PC-9 (cell line): ENCODE results near the gene LCLAT1. TPM values are rescaled to one million over a fixed set of nuclear protein-coding genes. Genes with fewer than 3 reads are reported as not detected.

Experiments used
- BruUV-seq: library from RNA; stranded (reverse); fragments of 400-500 nt; replicated peaks from 2 replicates; lab custom pipeline; 2021; lab: Mats Ljungman, UMichigan
- CTCF ChIA-PET: fragments of 300-600 bp; sonication (Branson Sonifier 250); formaldehyde crosslinking; loops from one replicate; lab custom pipeline; 2022; ENCODE audit warnings: antibody characterized with exemption; lab: Charles Lee
- POLR2A ChIA-PET: fragments of 300-600 bp; sonication (Branson Sonifier 250); formaldehyde crosslinking; loops from one replicate; lab custom pipeline; 2022; ENCODE audit warnings: antibody characterized with exemption; ENCODE audit not compliant: unreplicated experiment; lab: Charles Lee
- DNase-seq, 2 experiments: peaks; one replicate each; pipeline versions ENCODE4 v3.0.0 to v3.0.0-alpha.2; 2015 to 2022; ENCODE audit warnings: mixed read lengths in 1 of 2
- H2AFZ ChIP-seq: fragments of 200-600 bp; sonication (generic); 2 replicates; pipeline ENCODE4 v1.8.1; 2017; ENCODE audit warnings: antibody characterized with exemption
- H3F3A ChIP-seq: fragments of 200-600 bp; sonication (generic); 2 replicates; pipeline ENCODE4 v1.8.1; 2017; ENCODE audit warnings: antibody characterized with exemption, mild to moderate bottlenecking, low read depth; ENCODE audit not compliant: insufficient read depth
- H3K27ac ChIP-seq: fragments of 200-600 bp; sonication (generic); 2 replicates; pipeline ENCODE4 v1.6.1; 2016; ENCODE audit warnings: mixed run types
- H3K27me3 ChIP-seq: fragments of 200-600 bp; sonication (generic); 2 replicates; pipeline ENCODE4 v1.6.1; 2016; ENCODE audit warnings: low read depth, mixed run types; ENCODE audit not compliant: insufficient read depth
- H3K36me3 ChIP-seq: fragments of 200-600 bp; sonication (generic); 2 replicates; pipeline ENCODE4 v1.6.1; 2016; ENCODE audit warnings: low read depth, mixed run types
- H3K4me1 ChIP-seq: fragments of 200-600 bp; sonication (generic); replicated peaks from 2 replicates; pipeline ENCODE4 v1.6.1; 2016; ENCODE audit warnings: mixed run types; ENCODE audit not compliant: insufficient read depth
- H3K4me2 ChIP-seq: fragments of 200-600 bp; sonication (generic); 2 replicates; pipeline ENCODE4 v1.6.1; 2017; ENCODE audit warnings: mixed run types
- H3K4me3 ChIP-seq: fragments of 200-600 bp; sonication (generic); 2 replicates; pipeline ENCODE4 v1.6.1; 2016; ENCODE audit warnings: mixed run types
- H3K79me2 ChIP-seq: fragments of 200-600 bp; sonication (generic); 2 replicates; pipeline ENCODE4 v1.6.1; 2017; ENCODE audit warnings: low read depth, mixed run types
- H3K9me2 ChIP-seq: fragments of 200-600 bp; sonication (generic); 2 replicates; pipeline ENCODE4 v1.8.1; 2017; ENCODE audit warnings: mild to moderate bottlenecking; ENCODE audit not compliant: insufficient read depth
- H3K9me3 ChIP-seq: fragments of 200-600 bp; sonication (generic); 2 replicates; pipeline ENCODE4 v1.8.1; 2016; ENCODE audit warnings: low read depth; ENCODE audit not compliant: insufficient read depth
- H4K20me1 ChIP-seq: fragments of 200-600 bp; sonication (generic); 2 replicates; pipeline ENCODE4 v1.8.1; 2017; ENCODE audit not compliant: insufficient read depth
- EZH2 ChIP-seq: fragments of 200-600 bp; sonication (generic); IDR thresholded peaks from 2 replicates; pipeline ENCODE4 v1.8.0; 2017; ENCODE audit warnings: antibody characterized with exemption, low read depth
- intact Hi-C: fragments of 100-400 bp; cut with micrococcal nuclease; formaldehyde crosslinking; loops from one replicate; pipeline ENCODE4 v1.10.0; 2022; ENCODE audit not compliant: unreplicated experiment
- total RNA-seq: library from RNA; stranded (reverse); gene quantifications from 2 replicates; pipeline ENCODE4 v1.2.3, GENCODE V29; 2021
- TF ChIP-seq, protein P1 (sequence below): fragments of 200-600 bp; sonication (generic); conservative IDR thresholded peaks from 2 replicates; pipeline ENCODE4 v1.6.1; 2017; ENCODE audit warnings: mixed run types, antibody characterized with exemption, mild to moderate bottlenecking, moderate library complexity

The LCLAT1 gene
- total RNA-seq, 1 experiment from 2014 or later, result 35.7 TPM

DNA sequence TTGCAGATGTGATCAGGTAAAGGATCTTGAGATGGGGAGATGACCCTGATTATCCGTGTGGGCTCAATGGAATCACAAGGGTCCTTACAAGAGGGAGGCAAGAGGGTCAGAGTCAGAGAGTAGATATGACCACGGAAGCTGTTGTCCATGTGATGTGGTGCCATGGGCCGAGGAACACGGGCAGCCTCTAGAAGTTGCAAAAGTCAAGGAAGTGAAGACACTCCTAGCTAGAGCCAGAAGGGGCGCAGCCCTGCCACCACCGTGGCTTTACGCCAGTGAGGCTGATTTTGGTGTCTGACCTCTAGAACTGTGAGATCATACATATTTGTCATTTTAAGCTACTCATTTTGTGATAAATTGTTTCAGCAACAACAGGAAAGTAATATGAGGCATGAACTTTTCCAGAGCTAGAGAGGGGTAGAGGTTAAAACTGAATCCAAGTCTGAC, 245.8 kb downstream of the LCLAT1 start:
- no peaks in the 10 kb centered on the region for H3K36me3 ChIP-seq
- no peaks in the 10 kb centered on the region for H3F3A ChIP-seq
- H3K4me1 ChIP-seq, result no peaks in the 10 kb centered on the region
- CTCF ChIA-PET, result no interaction called here
- H4K20me1 ChIP-seq, result no peaks in the 10 kb centered on the region
- no peak overlapping the region for H3K4me2 ChIP-seq
- H3K9me3 ChIP-seq, result no peaks in the 10 kb centered on the region
- no peak overlapping the region for H3K27ac ChIP-seq
- H3K4me3 ChIP-seq, result no peak overlapping the region
- TF ChIP-seq, protein P1, sequence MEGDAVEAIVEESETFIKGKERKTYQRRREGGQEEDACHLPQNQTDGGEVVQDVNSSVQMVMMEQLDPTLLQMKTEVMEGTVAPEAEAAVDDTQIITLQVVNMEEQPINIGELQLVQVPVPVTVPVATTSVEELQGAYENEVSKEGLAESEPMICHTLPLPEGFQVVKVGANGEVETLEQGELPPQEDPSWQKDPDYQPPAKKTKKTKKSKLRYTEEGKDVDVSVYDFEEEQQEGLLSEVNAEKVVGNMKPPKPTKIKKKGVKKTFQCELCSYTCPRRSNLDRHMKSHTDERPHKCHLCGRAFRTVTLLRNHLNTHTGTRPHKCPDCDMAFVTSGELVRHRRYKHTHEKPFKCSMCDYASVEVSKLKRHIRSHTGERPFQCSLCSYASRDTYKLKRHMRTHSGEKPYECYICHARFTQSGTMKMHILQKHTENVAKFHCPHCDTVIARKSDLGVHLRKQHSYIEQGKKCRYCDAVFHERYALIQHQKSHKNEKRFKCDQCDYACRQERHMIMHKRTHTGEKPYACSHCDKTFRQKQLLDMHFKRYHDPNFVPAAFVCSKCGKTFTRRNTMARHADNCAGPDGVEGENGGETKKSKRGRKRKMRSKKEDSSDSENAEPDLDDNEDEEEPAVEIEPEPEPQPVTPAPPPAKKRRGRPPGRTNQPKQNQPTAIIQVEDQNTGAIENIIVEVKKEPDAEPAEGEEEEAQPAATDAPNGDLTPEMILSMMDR, result no peak
- TF ChIP-seq EZH2, result no peak
- peaks cover 4% of the 10 kb centered on the region; the same call in 1 of the 2 replicates for H3K27me3 ChIP-seq
- H3K9me2 ChIP-seq, result no peaks in the 10 kb centered on the region
- POLR2A ChIA-PET, result interaction anchor here (0.6 kb wide), 1 partner anchor 493 kb away, joined by 3 read pairs; no protein-coding TSS in a partner anchor
- no peak overlapping the region for H2AFZ ChIP-seq
- BruUV-seq, result no TSS peak
- no peak for DNase-seq
- intact Hi-C loops, result no loop called here
- H3K79me2 ChIP-seq, result no peaks in the 10 kb centered on the region

Other genes starting within 250 kb of the LCLAT1 start
- 30.6 and 34.4 TPM in 2 replicates for gene LBH, start 215.7 kb upstream of the LCLAT1 start, total RNA-seq